Colon (tissue), 2 donors: Measurements from ENCODE around the gene TMEM106C.

Experiments used
- FAIRE-seq: peaks from 2 replicates; lab custom pipeline; 2012; peaks lifted over from hg19 to GRCh38; lab: Jason Lieb, UNC
- donor health status: control.
- donor health status: control.

TMEM106C gene

GRCh38 chr12:47979686-47980085, 16.3 kb downstream of the TMEM106C start:
- FAIRE-seq: no peak

- no peak for FAIRE-seq
These were observed 16.8 kb downstream of the TMEM106C start for GRCh38 chr12:47980197-47980596.

GRCh38 chr12:47980779-47981495, 17.5 kb downstream of the TMEM106C start:
- no peak for FAIRE-seq

- no peak for FAIRE-seq
These were observed 18.3 kb downstream of the TMEM106C start for GRCh38 chr12:47981496-47982260.

- FAIRE-seq: no peak
These were observed 18.9 kb downstream of the TMEM106C start for GRCh38 chr12:47982311-47982710.

GRCh38 chr12:47982770-47983169, 19.4 kb downstream of the TMEM106C start:
- no peak for FAIRE-seq

- FAIRE-seq: no peak
These were observed 20.2 kb downstream of the TMEM106C start for GRCh38 chr12:47983541-47984115.

GRCh38 chr12:47984331-47984801, 21.0 kb downstream of the TMEM106C start:
- FAIRE-seq: no peak

GRCh38 chr12:47985596-47986290, 22.3 kb downstream of the TMEM106C start:
- no peak for FAIRE-seq

- no peak for FAIRE-seq
These were observed 22.9 kb downstream of the TMEM106C start for GRCh38 chr12:47986291-47986660.

- no peak for FAIRE-seq
These were observed 23.4 kb downstream of the TMEM106C start for GRCh38 chr12:47986832-47987231.

- FAIRE-seq: no peak
These were observed 24.1 kb downstream of the TMEM106C start for GRCh38 chr12:47987411-47988072.

- no peak for FAIRE-seq
These were observed 25.0 kb downstream of the TMEM106C start for GRCh38 chr12:47988073-47989022.

- no peak for FAIRE-seq
These were observed 25.6 kb downstream of the TMEM106C start for GRCh38 chr12:47989023-47989417.

- FAIRE-seq: no peak
These were observed 26.3 kb downstream of the TMEM106C start for GRCh38 chr12:47989666-47990065.

GRCh38 chr12:47990351-47991105, 27.1 kb downstream of the TMEM106C start:
- FAIRE-seq: no peak

- no peak for FAIRE-seq
These were observed 28.0 kb downstream of the TMEM106C start for GRCh38 chr12:47991106-47992061.

- no peak for FAIRE-seq
These were observed 29.4 kb downstream of the TMEM106C start for GRCh38 chr12:47992776-47993175.

- no peak for FAIRE-seq
These were observed 30.1 kb downstream of the TMEM106C start for GRCh38 chr12:47993491-47993890.
